GM19240 (cell line): Measurements from ENCODE around the gene TBC1D24.
"Not testable (repeated sequence)": the region's sequence is repeated elsewhere in the genome, so short reads cannot be mapped to it uniquely, and the experiment has no call there.

Experiments used
- DNase-seq: peaks from one replicate; pipeline ENCODE4 v3.0.0; 2011; ENCODE audit warnings: low spot score; ENCODE audit not compliant: insufficient read length

The TBC1D24 gene

DNA sequence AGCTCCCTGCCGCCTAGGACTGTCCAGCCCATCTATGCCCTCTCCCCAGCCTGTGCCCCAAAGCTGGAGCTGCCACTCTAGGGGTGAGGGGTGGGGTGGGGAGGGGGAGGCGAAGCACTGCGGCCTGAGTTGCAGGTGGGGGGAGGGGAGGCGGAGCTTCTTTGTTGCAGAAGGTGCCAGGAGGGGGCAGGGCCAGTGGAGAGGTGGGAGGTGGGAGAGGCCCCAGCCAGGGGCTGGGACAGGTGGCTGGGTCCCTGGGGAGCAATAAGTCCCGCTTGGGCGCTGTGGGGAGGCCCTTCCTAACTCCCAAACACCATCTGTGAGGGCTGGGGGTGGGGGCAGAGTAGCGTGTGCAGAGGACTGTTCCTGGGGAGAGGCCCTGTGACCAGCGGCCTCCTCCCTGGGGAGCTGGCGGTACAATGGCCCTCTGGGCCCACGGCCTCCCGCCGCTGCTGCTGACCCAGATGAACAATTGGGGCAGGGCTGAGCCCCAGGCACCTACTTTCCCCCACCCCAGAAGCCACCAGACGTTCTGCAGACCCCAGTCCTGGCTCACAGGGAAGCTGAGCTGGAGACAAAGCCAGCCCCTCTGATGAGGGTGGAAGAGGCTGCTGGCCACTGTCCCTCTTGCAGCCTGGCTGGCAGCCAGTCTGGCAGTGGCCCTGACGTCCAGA, 6.1 kb upstream of the TBC1D24 start:
- DNase-seq: no peak

DNA sequence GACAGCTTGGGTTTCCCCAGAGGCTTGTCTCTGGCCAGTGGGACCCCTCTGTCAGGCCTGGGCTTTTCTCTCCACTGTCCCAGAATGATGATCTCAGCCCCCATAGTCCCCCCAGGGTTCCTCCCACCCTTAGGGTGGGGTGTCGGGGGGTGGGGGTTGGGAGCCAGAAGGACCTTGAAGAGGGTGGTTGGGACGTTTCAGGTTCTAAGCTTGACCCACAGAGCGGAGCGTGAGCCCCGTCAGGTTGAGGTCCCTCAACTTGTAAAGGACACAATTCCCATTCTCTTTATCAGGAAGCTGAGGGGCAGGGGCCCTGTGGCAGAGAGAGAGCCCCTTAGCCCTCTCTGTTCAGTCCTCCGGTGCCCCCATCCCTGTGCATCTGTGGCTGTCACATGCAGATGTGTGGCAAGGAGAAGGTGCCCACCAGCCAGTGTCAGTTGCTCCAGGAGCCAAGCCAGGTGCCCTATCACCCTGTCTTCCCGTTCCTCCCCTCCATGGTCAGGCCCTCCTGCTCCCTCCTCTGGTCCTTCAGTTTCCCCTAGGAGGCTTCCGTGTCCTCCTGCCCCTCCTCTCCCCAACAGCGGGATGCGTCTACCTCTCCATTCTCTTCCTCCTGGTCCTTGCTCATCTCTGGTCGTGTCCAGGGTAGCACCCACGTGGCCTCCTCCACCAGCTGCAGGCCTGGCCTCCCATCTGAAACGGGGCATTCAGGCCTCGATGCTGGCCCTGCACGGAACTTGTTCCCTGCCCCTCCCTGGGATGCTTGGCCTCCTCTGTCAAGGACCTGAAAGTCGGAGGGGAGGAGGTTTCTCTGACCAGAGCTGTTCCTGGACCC, 5.3 kb upstream of the TBC1D24 start:
- no peak for DNase-seq

DNA sequence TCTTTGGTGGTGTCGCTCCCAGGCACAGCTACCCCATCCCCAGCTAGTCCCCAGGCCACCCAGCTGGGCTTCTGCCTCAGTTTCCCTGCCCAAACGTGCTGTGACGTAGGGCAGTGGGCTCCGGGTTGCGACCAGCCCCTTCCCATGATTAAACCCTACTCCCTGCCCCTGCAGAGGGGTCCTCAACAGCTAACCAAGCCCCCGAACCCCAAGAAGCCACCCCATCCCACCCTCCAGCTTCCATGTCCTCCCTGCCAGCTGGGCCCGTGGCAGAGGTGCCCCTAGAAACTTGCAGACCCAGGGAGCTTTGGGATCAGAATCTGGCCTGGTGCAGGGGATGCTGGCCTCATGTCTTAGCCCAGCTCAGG, 4.7 kb upstream of the TBC1D24 start:
- no peak for DNase-seq

DNA sequence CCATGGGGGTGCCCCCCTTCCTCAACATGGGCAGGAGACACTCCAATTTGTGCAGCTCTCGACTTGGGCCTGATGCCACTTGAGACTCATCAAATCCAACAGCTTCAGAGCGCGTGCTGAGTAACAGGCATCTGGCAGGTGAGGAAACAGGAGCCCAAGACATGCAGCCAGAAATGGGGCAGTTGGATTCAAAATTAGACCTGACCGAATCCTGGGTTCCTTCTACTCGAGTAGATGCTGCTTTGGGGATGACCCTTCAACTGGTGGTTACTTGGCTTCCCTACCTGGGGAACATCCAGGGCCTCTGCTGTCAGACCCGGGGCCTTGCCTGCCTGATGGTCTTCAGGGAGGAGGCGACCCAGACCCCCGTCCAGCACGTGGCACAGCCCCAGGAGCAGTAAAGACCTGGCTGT, 4.3 kb upstream of the TBC1D24 start:
- no peak for DNase-seq

DNA sequence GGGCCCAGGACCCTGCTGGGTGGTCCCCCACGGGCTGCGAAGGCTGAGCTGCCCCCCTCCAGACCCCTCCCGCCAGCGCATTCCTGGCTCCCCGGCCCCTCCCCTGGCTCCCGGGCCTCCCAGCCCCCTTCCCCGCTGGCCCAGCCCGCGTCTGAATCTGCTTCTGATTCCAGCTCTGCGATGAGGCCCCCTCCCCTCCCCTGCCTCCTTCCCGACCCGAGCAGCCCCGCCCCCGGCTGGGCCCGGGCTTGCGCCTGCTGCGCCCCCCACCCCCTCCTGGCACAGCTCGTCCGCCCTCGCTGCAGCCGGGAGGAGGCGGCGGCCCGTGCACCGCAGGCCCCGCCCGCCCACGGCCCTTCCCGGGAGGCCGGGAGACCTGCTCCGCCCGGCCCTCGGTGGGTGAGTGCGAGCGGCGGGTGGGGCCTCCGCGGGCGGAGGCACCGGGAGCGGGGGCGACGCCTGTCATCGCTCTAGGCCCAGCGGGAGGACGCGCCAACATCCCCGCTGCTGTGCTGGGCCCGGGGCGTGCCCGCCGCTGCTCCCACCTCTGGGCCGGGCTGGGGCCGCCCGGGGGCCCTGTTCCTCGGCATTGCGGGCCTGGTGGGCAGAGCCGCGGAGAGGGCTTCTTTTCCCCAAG, 3.8 kb upstream of the TBC1D24 start, which contains the start of gene NTN3:
NTN3 (plus strand) TSS at position 282 of the 637 bp plus-strand sequence. CDS start 405 bp downstream, outside the sequence.
- no peak for DNase-seq

DNA sequence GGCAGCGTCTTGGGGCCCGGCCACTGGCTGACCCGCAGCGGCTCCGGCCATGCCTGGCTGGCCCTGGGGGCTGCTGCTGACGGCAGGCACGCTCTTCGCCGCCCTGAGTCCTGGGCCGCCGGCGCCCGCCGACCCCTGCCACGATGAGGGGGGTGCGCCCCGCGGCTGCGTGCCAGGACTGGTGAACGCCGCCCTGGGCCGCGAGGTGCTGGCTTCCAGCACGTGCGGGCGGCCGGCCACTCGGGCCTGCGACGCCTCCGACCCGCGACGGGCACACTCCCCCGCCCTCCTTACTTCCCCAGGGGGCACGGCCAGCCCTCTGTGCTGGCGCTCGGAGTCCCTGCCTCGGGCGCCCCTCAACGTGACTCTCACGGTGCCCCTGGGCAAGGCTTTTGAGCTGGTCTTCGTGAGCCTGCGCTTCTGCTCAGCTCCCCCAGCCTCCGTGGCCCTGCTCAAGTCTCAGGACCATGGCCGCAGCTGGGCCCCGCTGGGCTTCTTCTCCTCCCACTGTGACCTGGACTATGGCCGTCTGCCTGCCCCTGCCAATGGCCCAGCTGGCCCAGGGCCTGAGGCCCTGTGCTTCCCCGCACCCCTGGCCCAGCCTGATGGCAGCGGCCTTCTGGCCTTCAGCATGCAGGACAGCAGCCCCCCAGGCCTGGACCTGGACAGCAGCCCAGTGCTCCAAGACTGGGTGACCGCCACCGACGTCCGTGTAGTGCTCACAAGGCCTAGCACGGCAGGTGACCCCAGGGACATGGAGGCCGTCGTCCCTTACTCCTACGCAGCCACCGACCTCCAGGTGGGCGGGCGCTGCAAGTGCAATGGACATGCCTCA, 3.1 kb upstream of the TBC1D24 start:
- no peak for DNase-seq

DNA sequence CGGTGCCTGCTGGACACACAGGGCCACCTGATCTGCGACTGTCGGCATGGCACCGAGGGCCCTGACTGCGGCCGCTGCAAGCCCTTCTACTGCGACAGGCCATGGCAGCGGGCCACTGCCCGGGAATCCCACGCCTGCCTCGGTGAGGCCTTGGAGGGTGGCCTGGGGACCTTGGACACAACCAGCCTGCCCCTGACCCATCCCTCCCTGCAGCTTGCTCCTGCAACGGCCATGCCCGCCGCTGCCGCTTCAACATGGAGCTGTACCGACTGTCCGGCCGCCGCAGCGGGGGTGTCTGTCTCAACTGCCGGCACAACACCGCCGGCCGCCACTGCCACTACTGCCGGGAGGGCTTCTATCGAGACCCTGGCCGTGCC, 2.5 kb upstream of the TBC1D24 start:
- DNase-seq: no peak

DNA sequence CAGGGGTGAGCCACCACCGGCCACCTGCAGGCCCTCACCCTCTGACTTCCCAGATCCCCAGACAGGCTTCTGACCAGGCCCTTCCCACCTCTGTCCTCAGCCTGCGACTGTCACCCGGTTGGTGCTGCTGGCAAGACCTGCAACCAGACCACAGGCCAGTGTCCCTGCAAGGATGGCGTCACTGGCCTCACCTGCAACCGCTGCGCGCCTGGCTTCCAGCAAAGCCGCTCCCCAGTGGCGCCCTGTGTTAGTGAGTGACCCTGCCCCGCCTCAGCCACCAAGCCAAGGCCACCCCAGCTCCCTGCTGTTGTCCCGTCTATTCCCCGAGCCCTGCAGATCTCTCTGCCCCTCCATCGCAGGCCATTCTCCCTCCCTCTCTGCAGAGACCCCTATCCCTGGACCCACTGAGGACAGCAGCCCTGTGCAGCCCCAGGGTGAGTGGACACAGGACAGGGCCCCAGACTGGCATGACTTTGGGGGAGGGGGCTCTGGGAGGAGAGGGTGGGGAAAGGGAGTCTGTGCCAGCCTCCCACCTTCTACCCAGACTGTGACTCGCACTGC, 2.0 kb upstream of the TBC1D24 start:
- no peak for DNase-seq

DNA sequence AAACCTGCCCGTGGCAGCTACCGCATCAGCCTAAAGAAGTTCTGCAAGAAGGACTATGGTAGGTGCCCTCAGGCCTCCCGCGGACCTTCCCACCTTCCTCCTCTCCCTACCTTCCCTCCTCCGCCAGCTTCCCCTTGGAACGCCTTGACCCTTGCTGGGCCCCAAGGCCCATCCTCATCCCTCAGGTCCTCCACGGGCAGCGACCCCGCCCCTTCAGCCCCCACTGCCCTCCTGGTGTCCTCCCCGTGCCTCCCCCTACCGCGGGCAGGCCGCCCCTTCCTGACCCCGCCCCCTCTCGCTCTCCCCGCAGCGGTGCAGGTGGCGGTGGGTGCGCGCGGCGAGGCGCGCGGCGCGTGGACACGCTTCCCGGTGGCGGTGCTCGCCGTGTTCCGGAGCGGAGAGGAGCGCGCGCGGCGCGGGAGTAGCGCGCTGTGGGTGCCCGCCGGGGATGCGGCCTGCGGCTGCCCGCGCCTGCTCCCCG, 1.4 kb upstream of the TBC1D24 start:
- no peak for DNase-seq

DNA sequence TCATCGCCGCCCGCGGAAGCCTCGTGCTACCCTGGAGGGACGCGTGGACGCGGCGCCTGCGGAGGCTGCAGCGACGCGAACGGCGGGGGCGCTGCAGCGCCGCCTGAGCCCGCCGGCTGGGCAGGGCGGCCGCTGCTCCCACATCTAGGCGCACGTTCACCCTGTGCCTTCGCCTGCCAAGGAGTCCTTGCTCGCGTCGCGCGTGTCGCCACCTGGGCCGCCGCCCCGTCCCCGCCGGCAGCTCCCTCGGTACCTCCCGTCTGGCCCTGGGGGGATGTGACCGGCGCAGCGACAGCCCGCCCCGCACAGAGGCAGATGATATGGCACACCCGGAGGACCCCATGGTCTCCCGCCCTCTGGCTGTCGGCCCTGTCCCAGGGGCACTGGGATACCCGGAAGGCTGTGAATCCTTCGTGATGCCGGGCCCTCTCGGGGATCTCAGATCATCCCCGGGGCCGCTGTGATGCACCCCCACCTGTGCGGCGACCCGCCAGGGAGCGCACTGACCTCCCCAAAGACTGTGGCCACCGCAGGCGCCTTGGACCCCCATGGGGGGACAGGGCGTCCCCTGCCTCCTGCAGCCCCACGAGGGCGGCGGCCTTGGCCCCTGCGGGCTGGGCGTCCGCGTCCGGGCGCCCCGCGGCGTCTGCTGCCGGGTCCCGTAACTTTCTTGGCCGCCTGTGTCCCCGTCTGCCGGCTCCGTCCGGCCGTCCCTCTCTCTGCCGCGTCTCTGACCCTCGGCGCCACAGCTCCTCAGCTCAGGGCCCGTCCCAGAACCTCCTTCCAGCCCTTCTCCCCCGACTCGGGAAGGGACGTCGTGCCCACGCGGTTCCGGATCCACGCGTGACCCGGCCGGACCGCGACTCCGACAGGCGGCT, 689 bp upstream of the TBC1D24 start:
- no peak for DNase-seq

DNA sequence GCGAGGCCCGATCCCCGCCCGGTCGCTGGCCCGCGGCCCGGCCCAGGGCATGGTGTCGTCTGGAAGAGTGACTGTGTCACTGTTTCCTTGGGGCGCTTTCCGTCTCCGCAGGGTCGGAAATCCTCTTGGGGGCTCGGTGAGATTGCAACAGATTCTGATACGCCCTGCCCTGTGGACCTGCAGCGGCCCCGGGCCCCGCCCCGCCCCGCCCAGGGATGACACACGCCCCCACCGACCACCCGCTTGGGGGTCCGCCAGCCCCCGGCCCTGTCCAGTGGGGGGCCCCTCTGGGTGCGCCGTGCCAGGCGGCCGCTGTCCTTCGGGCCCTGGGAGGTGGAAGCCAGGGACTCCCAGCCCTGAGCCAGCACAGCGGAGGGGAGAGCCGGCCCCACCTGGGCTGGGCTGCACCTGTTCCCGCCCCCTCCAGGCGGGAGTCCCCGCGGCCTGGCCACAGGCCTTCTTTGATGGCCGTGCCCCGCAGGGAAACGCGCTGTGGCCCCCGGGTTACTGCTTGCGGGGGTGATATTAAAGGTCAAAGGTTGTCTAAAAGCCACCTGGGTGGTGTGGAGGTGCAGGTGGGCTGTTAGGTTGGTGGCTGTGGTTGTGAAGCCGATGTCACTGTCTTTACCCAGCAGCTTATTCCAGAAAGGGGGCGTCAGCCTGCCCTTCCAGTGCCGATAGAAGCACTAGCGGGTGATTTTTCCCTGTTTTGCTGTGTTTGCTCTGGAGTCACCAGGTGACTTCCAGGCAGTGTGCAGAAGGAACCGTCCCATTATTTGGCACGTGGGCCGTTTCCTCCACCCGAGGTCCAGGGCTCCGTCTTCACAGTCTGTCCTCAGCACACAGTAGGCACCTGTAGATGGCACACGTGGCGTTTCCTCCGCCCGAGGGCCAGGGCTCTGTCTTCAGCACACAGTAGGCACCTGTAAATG, 752 bp downstream of the TBC1D24 start:
- no peak for DNase-seq

DNA sequence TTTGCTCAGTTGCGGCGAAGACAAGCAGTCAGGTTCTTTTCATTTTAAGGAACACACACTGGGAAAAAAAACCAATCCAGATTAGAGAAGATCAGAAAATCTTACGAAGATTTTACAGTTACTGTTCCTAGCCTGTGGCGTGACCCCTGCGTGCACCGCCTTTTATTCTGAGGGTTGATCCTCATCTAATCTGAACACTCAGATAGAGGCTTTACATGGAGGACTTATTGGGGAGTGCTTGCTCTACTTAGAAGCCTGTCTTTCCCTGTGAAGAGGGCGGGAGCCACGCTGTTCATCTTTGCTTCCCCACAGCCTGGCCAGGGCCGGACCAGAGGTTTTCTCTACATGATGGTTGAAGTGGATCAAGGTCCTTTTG, 1.4 kb downstream of the TBC1D24 start:
- no peak for DNase-seq

DNA sequence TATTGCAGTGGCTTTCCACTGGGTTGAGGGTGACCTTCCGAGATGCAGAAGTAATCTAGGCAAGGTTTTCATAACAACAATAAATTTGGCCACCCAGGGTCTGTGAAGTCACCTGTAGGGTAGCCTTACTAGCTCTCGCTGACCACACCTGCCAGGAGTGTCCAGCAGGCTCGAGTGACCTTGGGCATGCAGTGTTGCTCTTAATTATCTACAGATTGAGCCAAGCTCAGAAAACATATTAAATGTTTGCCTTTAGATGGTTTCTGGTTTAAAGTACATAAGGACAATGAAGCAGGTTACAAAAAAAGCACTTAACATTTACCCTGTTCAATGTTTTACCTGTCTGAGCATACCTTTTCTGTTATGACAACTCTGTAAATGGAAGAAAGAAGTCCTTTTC, 1.8 kb downstream of the TBC1D24 start:
- DNase-seq: no peak

DNA sequence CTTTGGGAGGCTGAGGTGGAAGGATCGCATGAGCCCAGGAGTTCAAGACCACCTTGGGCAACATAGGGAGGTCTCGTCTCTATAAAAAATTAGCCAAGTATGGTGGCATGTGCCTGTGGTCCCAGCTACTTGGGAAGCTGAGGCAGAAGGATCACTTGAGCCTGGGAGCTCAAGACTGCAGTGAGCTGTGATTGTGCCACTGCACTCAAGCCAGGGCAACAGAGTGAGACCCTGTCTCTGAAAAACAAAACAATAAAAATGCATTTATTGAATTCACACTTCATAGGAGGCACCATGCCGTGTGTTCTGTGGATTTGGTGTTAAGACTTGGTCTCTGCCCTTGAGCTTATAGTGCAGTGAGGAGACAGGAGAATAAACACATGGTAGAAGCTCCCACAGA, 2.4 kb downstream of the TBC1D24 start:
- no peak for DNase-seq

DNA sequence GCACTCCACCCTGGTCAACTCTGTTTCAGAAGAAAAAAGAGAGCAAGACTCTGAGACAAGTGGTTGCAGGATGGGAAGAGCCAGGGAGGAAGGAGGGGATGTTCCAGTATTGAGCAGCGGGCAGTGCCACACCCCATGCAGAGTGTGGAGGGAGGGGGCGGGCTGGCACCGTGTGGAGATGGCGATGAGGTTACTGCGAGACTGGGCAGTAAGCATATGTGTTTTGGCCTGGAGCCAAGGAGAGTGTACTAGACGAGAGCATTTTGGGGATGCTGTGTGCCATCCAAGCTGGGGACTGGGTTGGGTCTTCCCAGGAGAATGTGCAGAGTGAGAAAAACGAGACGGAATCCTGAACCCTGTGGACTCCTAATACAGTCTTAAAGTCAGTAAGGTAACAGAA, 3.4 kb downstream of the TBC1D24 start:
- no peak for DNase-seq

DNA sequence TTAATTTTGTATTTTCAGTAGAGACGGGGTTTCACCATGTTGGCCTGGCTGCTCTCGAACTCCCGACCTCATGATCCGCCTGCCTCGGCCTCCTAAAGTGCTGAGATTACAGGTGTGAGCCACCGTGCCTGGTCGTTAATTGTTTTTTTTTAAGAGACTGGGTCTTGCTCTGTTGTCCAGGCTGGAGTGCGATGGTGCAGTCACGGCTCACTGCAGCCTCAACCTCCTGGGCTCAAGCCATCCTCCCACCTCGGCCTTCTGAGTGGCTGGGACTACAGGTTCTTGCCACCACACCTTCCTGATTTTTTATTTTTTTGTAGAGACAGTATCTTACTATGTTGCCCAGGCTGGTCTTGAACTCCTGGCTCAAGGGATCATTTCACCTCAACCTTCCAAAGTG, 5.1 kb downstream of the TBC1D24 start:
- not testable (repeated sequence) for DNase-seq

DNA sequence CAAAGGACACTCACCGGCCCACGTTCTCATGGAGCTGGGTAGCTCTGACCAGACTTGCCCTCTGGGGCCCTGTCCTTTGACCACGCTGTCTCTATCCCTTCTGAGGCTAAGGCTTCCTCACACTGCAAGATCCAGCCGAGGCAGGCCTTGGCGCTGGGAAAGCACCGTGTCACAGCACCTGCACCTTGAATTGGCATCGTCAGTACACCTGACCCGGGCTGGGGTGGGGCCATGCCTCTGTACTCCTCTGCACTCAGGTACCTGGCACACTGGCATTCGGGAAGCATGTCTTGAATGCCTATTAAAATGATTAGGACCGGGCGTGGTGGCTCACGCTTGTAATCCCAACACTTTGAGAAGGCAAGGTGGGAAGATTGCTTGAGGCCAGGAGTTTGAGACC, 6.0 kb downstream of the TBC1D24 start:
- DNase-seq: no peak

DNA sequence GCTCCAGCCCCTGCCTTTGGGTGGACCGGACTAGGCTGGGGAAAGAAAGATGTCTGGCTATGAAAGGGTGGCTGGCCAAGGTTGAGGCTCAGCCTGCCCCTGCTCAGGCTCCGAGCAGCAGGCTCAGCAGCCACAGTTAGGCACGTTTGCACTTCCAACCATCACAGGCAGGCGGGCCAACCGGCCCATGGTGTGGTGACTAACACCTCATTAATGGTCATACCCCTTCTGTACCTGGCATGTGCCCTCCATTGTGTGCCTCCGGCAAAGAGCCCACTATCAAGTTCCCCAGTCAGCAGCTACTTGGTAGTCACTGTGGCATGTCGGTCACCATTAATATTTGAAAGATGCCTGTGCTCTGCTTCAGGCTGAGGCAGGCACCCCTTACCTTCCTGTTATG, 6.7 kb downstream of the TBC1D24 start:
- no peak for DNase-seq

DNA sequence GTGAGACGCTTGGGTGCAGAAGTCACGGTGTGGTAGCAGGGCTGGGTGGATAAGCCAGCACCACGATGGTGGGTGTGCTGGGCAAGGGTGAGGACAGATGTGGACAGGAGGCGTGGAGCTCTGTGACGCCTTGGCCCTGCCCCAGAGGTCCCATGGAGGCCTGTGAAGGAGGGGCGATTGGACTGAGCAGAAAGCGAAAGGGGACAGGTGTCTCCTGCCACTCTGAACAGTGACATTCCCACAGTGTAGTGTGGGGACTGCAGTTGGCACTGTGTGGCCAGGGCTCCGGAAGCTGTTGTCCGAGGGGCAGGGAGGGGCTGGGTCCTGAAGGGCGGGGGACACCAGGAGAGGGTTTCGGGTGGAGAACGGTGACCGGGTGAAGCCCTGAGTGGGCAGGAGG, 7.3 kb downstream of the TBC1D24 start:
- DNase-seq: no peak
